ENCODE results near the gene PSMC4.

PSMC4 gene

DNA sequence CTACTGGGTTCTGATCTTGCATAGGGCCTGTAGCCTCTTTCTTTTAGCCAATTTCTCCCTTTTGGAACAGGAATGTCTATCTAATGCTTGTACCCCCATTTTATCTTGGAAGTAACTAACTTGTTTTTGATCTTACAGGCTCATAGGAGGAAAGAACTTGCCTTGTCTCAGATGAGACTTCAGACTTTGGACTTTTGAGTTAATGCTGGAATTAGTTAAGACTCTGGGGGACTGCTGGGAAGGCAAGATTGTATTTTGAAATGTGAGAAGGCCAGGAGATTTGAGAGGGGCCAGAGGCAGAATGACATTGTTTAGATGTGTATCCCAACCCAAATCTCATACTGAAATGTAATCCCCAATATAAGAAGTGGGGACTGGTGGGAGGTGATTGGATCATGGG lies 23.4 kb downstream of the PSMC4 start:
- DNase-seq: no peak

DNA sequence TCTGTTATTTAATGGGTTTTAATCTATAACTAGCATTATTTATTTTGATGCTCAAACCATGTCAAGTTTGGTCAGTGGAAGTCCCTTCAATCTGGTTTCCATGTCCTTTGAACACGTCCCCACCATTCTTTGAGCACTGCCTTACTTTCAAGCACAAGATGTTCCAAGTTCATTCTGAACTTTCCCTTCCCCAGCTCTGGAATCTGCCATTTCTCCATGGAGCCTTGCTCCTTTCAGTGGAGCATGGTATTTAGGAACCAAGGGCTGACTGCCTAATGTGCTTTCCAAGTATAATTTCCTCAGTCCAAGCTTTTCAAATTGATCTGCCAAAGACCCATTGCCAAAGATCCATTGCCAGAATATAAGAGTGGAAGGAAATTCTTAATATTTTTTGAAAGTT lies 24.8 kb downstream of the PSMC4 start:
- no peak for DNase-seq

GRCh38 chr19:39996218-39996810 lies 25.3 kb downstream of the PSMC4 start:
- DNase-seq: peak; percentile 46 to 75 (median 60)

- DNase-seq: peak; percentile 93 to 94 (median 94)
Measured at GRCh38 chr19:39996811-39997637, 26.1 kb downstream of the PSMC4 start, which contains the start of gene ZNF546. TSS of gene ZNF546 (plus strand) at chr19:39997060. CDS start at chr19:39998327, 1,267 bp downstream.

- DNase-seq: no peak
Measured at GRCh38 chr19:39997638-39998216, 26.8 kb downstream of the PSMC4 start.

- DNase-seq: peak in 2 of 3 donors; percentile 13 to 38
Measured at GRCh38 chr19:39998501-39998900, 27.5 kb downstream of the PSMC4 start.

GRCh38 chr19:40005691-40006272 lies 34.8 kb downstream of the PSMC4 start:
- no peak for DNase-seq

- peak in 2 of 3 donors; percentile 26 to 41 for DNase-seq
Measured at GRCh38 chr19:40006273-40006691, 35.3 kb downstream of the PSMC4 start.

GRCh38 chr19:40009674-40010073 lies 38.7 kb downstream of the PSMC4 start:
- DNase-seq: no peak

- DNase-seq: no peak
Measured at GRCh38 chr19:40013991-40014390, 43.0 kb downstream of the PSMC4 start.

DNA sequence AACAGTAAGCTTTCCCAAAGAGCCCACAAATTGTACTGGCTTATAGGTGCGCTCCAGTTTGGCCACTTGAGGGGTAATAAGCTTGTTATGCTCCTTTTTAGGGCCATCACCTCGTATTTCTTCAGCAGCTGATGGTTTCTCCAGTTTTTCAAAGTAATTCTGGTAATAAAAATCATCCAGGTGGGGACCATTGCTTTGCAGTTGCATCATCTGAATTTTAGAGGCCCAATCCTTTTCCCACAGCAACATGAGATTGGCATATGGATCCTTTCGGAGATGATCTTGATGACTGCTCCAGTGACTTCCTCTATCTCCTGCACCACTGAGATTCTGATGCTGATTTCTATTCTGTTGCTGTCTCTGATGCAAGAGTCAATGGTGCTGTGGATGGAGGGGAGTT lies 53.0 kb downstream of the PSMC4 start:
- no peak for DNase-seq

DNA sequence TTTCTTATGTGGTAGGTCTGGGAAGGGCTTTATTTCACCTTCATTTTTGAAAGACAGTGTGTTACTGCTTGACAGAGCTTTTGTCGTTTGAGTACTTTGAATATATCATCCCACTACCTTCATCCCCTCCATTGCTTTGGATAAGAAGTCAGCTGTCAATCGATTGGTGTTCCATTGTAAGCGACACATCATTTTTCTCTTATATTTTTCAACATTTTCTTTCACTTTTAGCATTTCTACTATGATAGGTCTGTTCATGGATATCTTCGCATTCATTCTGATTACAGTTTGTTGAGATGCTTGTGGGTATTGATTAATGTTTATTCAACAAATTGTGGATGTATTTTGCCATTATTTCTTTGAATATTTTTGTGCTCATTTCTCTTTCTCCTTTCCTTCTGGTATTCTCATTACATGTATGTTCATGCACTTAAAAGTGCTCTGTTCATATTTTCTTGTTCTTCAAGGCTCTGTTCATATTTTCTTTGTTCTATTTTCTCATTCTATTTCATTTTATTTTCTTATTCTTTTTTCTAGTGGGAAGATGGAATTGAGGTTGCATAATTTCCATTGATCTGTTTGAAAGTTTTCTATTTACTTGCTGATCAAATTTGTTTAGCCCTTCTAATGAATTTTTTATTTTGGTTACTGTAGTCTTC lies 55.1 kb downstream of the PSMC4 start:
- no peak for DNase-seq

- DNase-seq: no peak
Measured at GRCh38 chr19:40026597-40026970, 55.6 kb downstream of the PSMC4 start.
